CD4-positive, alpha-beta T cell (primary cell): ENCODE measurements around the gene LRRC72. TPM values are rescaled to one million over a fixed set of nuclear protein-coding genes. Genes with fewer than 3 reads are reported as not detected.

Experiments
- ATAC-seq: fragments of 200-7000 bp; cut with Tn5 transposase; one replicate; pipeline ENCODE4 v1.10.0; 2022; ENCODE audit warnings: mild to moderate bottlenecking; ENCODE audit not compliant: poor library complexity
- CTCF ChIA-PET: fragments of 350-600 bp; sonication (Branson Sonifier 250); formaldehyde crosslinking; loops from one replicate; lab custom pipeline; 2021; ENCODE audit warnings: antibody characterized with exemption, inconsistent platforms; lab: Charles Lee
- POLR2A ChIA-PET: fragments of 350-600 bp; sonication (Branson Sonifier 250); formaldehyde crosslinking; loops from one replicate; lab custom pipeline; 2021; ENCODE audit warnings: antibody characterized with exemption, inconsistent platforms; lab: Charles Lee
- DNase-seq, 14 experiments: peaks; one replicate each; pipeline ENCODE4 v3.0.0-alpha.2; 2013 to 2020; ENCODE audit warnings: mixed read lengths in 2 of 14
- H3K27ac ChIP-seq, 2 donors: one replicate each; pipeline versions ENCODE4 v1.5.1 to v1.7.0; 2013; ENCODE audit warnings: low read length in 2 of 2, low read depth in 1 of 2, mild to moderate bottlenecking in 1 of 2
- H3K27me3 ChIP-seq, 2 experiments: 1 replicate in 1 of 2; 2 replicates in 1 of 2; pipeline versions ENCODE4 v1.6.1 to v1.7.0; 2013; ENCODE audit warnings: low read length in 2 of 2, control low read depth in 1 of 2, mild to moderate bottlenecking in 1 of 2, moderate library complexity in 1 of 2; ENCODE audit not compliant: insufficient read depth in 2 of 2, control insufficient read depth in 1 of 2
- H3K36me3 ChIP-seq: one replicate; pipeline ENCODE4 v1.6.1; 2013; ENCODE audit warnings: low read length, control low read depth; ENCODE audit not compliant: insufficient read depth
- H3K4me1 ChIP-seq: one replicate; pipeline ENCODE4 v1.6.1; 2013; ENCODE audit warnings: low read length, control low read depth; ENCODE audit not compliant: insufficient read depth
- H3K4me3 ChIP-seq: one replicate; pipeline ENCODE4 v1.5.1; 2013; ENCODE audit warnings: mild to moderate bottlenecking, low read length, moderate library complexity
- H3K9me3 ChIP-seq, 2 experiments: 1 replicate in 1 of 2; 2 replicates in 1 of 2; pipeline versions ENCODE4 v1.6.1 to v1.7.0; 2013; ENCODE audit warnings: low read length in 2 of 2, mild to moderate bottlenecking in 2 of 2, control low read depth in 1 of 2, moderate library complexity in 1 of 2; ENCODE audit not compliant: control insufficient read depth in 1 of 2, insufficient read depth in 1 of 2
- H3K27ac Mint-ChIP-seq: one replicate; pipeline ENCODE4 v1.8.0; 2020; ENCODE audit warnings: mixed read lengths
- H3K27me3 Mint-ChIP-seq: one replicate; pipeline ENCODE4 v1.8.0; 2021; ENCODE audit warnings: mixed read lengths
- H3K36me3 Mint-ChIP-seq: one replicate; pipeline ENCODE4 v1.8.0; 2021; ENCODE audit warnings: low read depth, mixed read lengths
- H3K4me1 Mint-ChIP-seq: one replicate; pipeline ENCODE4 v1.8.0; 2021; ENCODE audit warnings: low read depth, mixed read lengths
- H3K4me3 Mint-ChIP-seq: one replicate; pipeline ENCODE4 v1.8.0; 2020; ENCODE audit warnings: mild to moderate bottlenecking, mixed read lengths
- H3K9me3 Mint-ChIP-seq: one replicate; pipeline ENCODE4 v1.8.0; 2020; ENCODE audit warnings: mixed read lengths
- CTCF ChIP-seq: fragments of 200-600 bp; IDR thresholded peaks from one replicate; pipeline ENCODE4 v1.8.0; 2022; ENCODE audit warnings: antibody characterized with exemption, mild to moderate bottlenecking
- intact Hi-C, 2 experiments: fragments of 100-400 bp; cut with DNase I in 1 of 2; cut with micrococcal nuclease in 1 of 2; formaldehyde crosslinking; loops; one replicate each; pipeline versions ENCODE4 v1.15.1 to v1.9.0; 2023 to 2025; cut with DNase I, micrococcal nuclease
- total RNA-seq, 174 experiments: library from RNA in 2 of 174; stranded (reverse) in 2 of 174; gene quantifications; one replicate each; pipeline ENCODE4 v1.2.3 and lab custom pipeline; 2021 to 2026

Gene LRRC72
- total RNA-seq, 2 experiments from 2014 or later, result not detected

- no peak for DNase-seq
- Histone ChIP-seq H3K36me3 (no peaks in the 10 kb centered on the region), H3K27ac (no peak overlapping the region), H3K27me3 (peaks cover 0 to 5% of the 10 kb centered on the region in 2 experiments), H3K4me3 (no peak overlapping the region), H3K4me1 (no peaks in the 10 kb centered on the region), H3K9me3 (no peaks in the 10 kb centered on the region)
- Mint-ChIP-seq H3K4me3 (no peak overlapping the region), H3K9me3 (no peaks in the 10 kb centered on the region), H3K4me1 (no peaks in the 10 kb centered on the region), H3K27me3 (no peaks in the 10 kb centered on the region), H3K27ac (no peak overlapping the region), H3K36me3 (no peaks in the 10 kb centered on the region)
- CTCF ChIA-PET, result no interaction called here
- no peak for TF ChIP-seq CTCF
- no peak for ATAC-seq
- intact Hi-C loops, result no loop called here
- POLR2A ChIA-PET, result no interaction called here
Observed at GRCh38 chr7:16509829-16510228, 16.8 kb upstream of the LRRC72 start.

- Mint-ChIP-seq H3K27ac (no peak overlapping the region), H3K27me3 (no peaks in the 10 kb centered on the region), H3K9me3 (no peaks in the 10 kb centered on the region), H3K4me3 (no peak overlapping the region), H3K36me3 (no peaks in the 10 kb centered on the region), H3K4me1 (no peaks in the 10 kb centered on the region)
- Histone ChIP-seq H3K27ac (no peak overlapping the region), H3K4me3 (no peak overlapping the region), H3K27me3 (no peaks in the 10 kb centered on the region), H3K36me3 (no peaks in the 10 kb centered on the region), H3K9me3 (no peaks in the 10 kb centered on the region), H3K4me1 (no peaks in the 10 kb centered on the region)
- ChIA-PET POLR2A (no interaction called here), CTCF (no interaction called here)
- DNase-seq (no peak), ATAC-seq (no peak)
- intact Hi-C loops, result no loop called here
- TF ChIP-seq CTCF, result no peak
Observed at GRCh38 chr7:16511314-16511713, 15.3 kb upstream of the LRRC72 start.

GRCh38 chr7:16512097-16512496 is 14.5 kb upstream of the LRRC72 start:
- Histone ChIP-seq H3K36me3 (no peaks in the 10 kb centered on the region), H3K27ac (no peak overlapping the region), H3K27me3 (no peaks in the 10 kb centered on the region), H3K4me3 (no peak overlapping the region), H3K4me1 (no peaks in the 10 kb centered on the region), H3K9me3 (no peaks in the 10 kb centered on the region)
- no peaks in the 10 kb centered on the region for H3K36me3 Mint-ChIP-seq
- intact Hi-C loops, result no loop called here
- ChIA-PET CTCF (no interaction called here), POLR2A (no interaction called here)
- DNase-seq (no peak), ATAC-seq (no peak)
- no peak for TF ChIP-seq CTCF
- no peaks in the 10 kb centered on the region for H3K27me3 Mint-ChIP-seq
- no peaks in the 10 kb centered on the region for H3K9me3 Mint-ChIP-seq
- H3K4me3 Mint-ChIP-seq, result no peak overlapping the region
- H3K27ac Mint-ChIP-seq, result no peak overlapping the region
- H3K4me1 Mint-ChIP-seq, result no peaks in the 10 kb centered on the region
